Ovary (tissue), 9 donors: ENCODE measurements around the gene CRKL. TPM values are rescaled to one million over a fixed set of nuclear protein-coding genes. Genes with fewer than 3 reads are reported as not detected.

Source experiments
- DNase-seq, 5 donors: peaks; one replicate each; pipeline ENCODE4 v3.0.0-alpha.2; 2019 to 2020
- H3K27ac ChIP-seq, 2 donors: fragments of 200-600 bp; one replicate each; pipeline versions ENCODE4 v1.5.1 to v1.8.0; 2019 to 2022
- H3K27me3 ChIP-seq: fragments of 200-600 bp; one replicate; pipeline ENCODE4 v1.8.0; 2022
- H3K36me3 ChIP-seq: fragments of 200-600 bp; sonication (generic); one replicate; pipeline ENCODE4 v1.5.1; 2019
- H3K4me1 ChIP-seq: one replicate; pipeline ENCODE4 v1.8.1; 2013; ENCODE audit warnings: mild to moderate bottlenecking, moderate library complexity; ENCODE audit not compliant: insufficient read depth
- H3K4me3 ChIP-seq: fragments of 200-600 bp; sonication (generic); one replicate; pipeline ENCODE4 v1.5.1; 2017
- H3K9me3 ChIP-seq, 2 donors: fragments of 200-600 bp in 1 of 2; sonication (generic) in 1 of 2; one replicate each; pipeline versions ENCODE4 v1.5.1 to v1.8.1; 2013 to 2019; ENCODE audit warnings: mild to moderate bottlenecking in 1 of 2, moderate library complexity in 1 of 2
- CTCF ChIP-seq, 3 donors: fragments of 450-650 bp in 2 of 3; fragments of 200-600 bp in 1 of 3; IDR thresholded peaks; one replicate each; pipeline versions ENCODE4 v1.5.1 to v1.8.0; 2016 to 2022; ENCODE audit warnings: antibody characterized with exemption in 3 of 3, mild to moderate bottlenecking in 1 of 3
- EP300 ChIP-seq: sonication (generic); formaldehyde crosslinking; IDR thresholded peaks from one replicate; pipeline ENCODE4 v1.6.1; 2017; ENCODE audit warnings: antibody characterized with exemption
- POLR2A ChIP-seq: fragments of 450-650 bp; IDR thresholded peaks from one replicate; pipeline ENCODE4 v1.6.1; 2017; ENCODE audit warnings: antibody characterized with exemption, mild to moderate bottlenecking, moderate library complexity
- WGBS, 3 donors: extraction: QIAGEN DNeasy Blood & Tissue Kit in 1 of 3; methylation state at CpG; one replicate each; pipeline versions ENCODE4 v1.1.5 to v1.1.7; 2013 to 2017; 5-methylcytosine and 5-hydroxymethylcytosine counted together
- intact Hi-C, 4 donors: fragments of 100-400 bp; cut with DNase I; formaldehyde crosslinking; loops; one replicate each; pipeline versions ENCODE4 v1.11.0 to v1.15.1; 2022 to 2023
- polyA plus RNA-seq, 2 donors: library from polyadenylated mRNA; stranded (reverse); fragments of 200-250 nt in 1 of 2; fragments of 350-450 nt in 1 of 2; fragmentation: Illumina TruSeq in 1 of 2; extraction: RNeasy Lipid Tissue Mini Kit (QIAGEN cat#74804) in 1 of 2; gene quantifications; one replicate each; pipeline ENCODE4 v1.2.3, GENCODE V29; 2013 to 2014
- total RNA-seq, 7 donors: library from RNA; depleted of rRNA in 2 of 7; stranded (reverse); fragments of >200 nt in 2 of 7; fragmentation: NEBNext Ultra II Directional in 3 of 7; extraction: Animal tissue kit (Norgen Biotek cat#: 25700) in 3 of 7; gene quantifications; one replicate each; pipeline versions ENCODE4 v1.1.0 to v1.2.4, GENCODE V29; 2016 to 2023
- donor health status: DM: no; HTN: no; CAD: no; lungs with moderate emphysema.
- donor health status: DM: no; HTN: no; CAD: no.
- donor health status: Bipolar disorder and iron deficiency.
- donor health status: DM: yes; HTN: yes; CAD: no.
- donor health status: DM: no; HTN: no; CAD: no.
- donor health status: DM: yes; HTN: yes; CAD: no.

The CRKL gene
- total and polyA plus RNA-seq, 9 donors, result 22.7 to 71.5 (median 51.5) TPM

- WGBS, 3 donors, result 84 to 89% (median 86%) methylated on average over 14 of the region's 14 CpGs
- intact Hi-C loops, result no loop called here
- no peaks in the 10 kb centered on the region for H3K36me3 ChIP-seq
- DNase-seq, result no peak
- H3K27me3 ChIP-seq, result no peaks in the 10 kb centered on the region
- H3K4me1 ChIP-seq, result peaks cover 19% of the 10 kb centered on the region
- no peak overlapping the region for H3K4me3 ChIP-seq
- H3K9me3 ChIP-seq, result no peaks in the 10 kb centered on the region
- no peak overlapping the region for H3K27ac ChIP-seq
- no peak for TF ChIP-seq EP300
- no peak for TF ChIP-seq POLR2A
- no peak for TF ChIP-seq CTCF (IDR thresholded peaks at IDR 0.05)
Observed at GRCh38 chr22:20987375-20987774, 70.2 kb downstream of the CRKL start.

DNA sequence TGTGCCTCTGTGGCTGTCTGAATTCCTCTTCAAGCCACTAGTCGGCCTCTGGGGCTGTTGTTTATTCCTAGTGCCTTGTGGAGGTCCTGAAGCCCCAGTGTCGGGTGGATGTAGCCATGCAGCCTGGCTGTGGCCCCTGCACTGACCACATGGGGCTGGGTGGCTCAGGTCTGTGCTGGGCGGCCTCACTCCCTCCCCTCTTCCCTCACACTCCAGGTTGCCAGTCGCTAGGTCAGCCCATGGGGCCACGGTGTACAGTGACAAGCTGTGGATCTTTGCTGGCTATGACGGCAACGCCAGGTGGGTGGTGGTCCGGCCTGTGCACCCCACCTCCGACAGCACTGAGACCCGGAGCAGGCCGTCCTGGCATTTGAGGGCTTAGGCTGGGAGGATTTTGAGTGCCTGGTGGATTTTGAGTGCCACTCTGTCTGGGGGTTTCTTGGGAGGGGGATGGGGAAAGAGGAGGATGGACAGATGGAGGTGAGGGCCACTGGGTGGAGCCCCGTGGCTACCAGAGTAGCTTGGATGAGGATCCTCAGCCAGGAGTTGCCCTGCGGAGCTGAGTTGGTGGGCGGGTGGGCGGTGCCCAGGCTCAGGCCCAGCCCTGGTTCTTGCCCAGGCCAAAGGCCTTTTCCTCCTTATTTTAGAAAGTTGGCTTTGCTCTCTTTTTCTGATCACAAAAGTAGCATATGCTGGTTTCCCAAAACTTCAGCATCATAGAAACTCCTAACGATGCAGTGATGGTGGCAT is 71.5 kb downstream of the CRKL start:
- H3K36me3 ChIP-seq, result no peaks in the 10 kb centered on the region
- intact Hi-C loops, result no loop called here
- no peak for DNase-seq
- WGBS, 3 donors, result 87 to 90% (median 88%) methylated on average over 16 of the region's 16 CpGs
- no peak overlapping the region for H3K4me3 ChIP-seq
- no peaks in the 10 kb centered on the region for H3K27me3 ChIP-seq
- peaks cover 12% of the 10 kb centered on the region for H3K4me1 ChIP-seq
- H3K9me3 ChIP-seq, result no peaks in the 10 kb centered on the region
- H3K27ac ChIP-seq, result no peak overlapping the region
- no peak for TF ChIP-seq EP300

DNA sequence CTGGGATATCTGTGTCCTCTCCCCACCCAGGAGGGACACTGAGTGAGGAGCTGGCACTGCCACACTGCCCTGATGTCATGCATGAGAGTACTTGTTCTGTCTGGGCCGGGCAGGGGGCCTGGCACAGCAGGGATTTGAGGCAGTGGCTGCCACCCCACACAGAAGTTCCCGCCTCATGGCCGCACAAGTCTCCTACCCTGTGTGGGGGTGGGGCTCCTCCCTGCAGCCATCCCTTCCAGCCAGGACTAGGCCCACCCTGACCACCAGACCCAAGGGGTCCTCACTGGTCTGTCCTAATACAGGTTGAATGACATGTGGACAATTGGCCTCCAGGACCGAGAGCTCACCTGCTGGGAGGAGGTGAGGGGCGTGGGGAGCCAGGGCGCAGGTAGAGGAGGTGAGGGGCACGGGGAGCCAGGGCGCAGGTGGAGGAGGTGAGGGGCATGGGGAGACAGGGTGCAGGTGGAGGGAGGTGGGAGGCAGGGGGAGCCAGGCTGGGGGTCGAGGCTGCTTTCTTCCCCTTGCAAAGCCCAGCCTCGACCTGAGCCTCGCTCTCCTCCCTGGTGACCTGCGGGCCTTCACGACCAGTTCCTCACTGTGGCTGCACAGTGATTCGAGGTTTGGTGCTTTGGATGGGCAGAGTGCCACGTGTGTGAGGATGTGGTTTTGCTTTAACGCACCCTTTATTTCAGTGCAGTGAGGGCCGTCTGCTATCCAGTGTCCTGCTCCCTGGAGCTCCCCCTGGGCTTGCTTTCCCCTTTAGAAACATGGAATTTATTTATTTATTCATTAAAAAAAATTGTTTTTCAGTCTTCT is 72.3 kb downstream of the CRKL start:
- Histone ChIP-seq H3K4me3 (no peak overlapping the region), H3K36me3 (no peaks in the 10 kb centered on the region), H3K9me3 (no peaks in the 10 kb centered on the region), H3K4me1 (peaks cover 12% of the 10 kb centered on the region), H3K27me3 (no peaks in the 10 kb centered on the region), H3K27ac (peak overlapping the region in 1 of 2 donors; percentile 62)
- TF ChIP-seq EP300 (no peak), POLR2A (no peak), CTCF (IDR thresholded peaks at IDR 0.05) (no peak)
- DNase-seq, result peak in 1 of 5 donors; percentile 60
- 42 to 48% (median 42%) methylated on average over 17 of the region's 17 CpGs for WGBS, 3 donors
- intact Hi-C loops, result no loop called here

DNA sequence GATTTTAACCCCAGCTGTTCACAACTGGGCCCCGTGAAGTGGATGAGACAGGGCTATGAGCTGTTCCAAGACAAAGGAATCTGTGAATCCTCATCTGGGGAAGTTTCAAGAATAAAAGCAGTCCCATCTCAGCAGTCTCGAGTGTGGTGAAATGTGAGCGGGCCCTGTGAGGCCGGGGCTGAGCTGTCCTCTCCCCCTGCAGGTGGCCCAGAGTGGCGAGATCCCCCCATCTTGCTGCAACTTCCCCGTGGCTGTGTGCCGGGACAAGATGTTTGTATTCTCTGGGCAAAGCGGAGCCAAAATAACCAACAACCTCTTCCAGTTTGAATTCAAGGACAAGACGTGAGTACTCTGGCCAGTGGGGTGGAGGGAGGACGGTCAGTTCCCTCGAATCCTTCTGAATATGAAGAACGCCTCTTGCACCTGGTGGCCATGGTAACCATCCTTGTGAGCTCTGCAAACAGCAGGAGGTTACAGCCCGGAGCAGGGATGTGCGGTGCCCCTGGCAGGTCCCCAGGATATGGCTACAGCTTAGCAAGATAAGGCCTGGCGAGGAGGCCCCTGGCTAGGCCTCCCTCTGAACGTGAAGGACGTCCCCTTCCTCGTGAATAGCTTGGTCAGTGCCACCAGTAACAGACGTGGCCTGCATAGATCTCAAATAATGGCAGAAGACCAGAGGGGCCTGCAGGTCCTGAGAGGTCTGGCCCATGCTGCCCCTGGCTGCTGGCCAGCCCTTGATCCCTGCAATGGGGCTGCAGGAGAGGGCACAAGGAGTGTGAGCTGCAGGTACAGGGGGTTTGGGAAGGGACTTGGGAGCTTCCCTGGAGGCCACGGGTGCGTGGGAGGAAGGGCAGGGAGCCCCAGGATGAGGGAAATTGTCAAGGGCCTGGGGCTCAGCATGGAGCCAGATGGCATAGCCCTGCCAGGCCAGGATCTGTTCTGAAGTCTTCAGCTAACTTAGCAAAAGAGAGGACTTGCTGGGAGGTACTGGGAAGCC is 73.3 kb downstream of the CRKL start:
- no peaks in the 10 kb centered on the region for H3K27me3 ChIP-seq
- no peaks in the 10 kb centered on the region for H3K36me3 ChIP-seq
- TF ChIP-seq CTCF (IDR thresholded peaks at IDR 0.05) (no peak), EP300 (no peak), POLR2A (no peak)
- no peak overlapping the region for H3K4me3 ChIP-seq
- H3K9me3 ChIP-seq, result no peaks in the 10 kb centered on the region
- WGBS, 3 donors, result 21 to 65% (median 39%) methylated on average over 19 to 21 of the region's 21 CpGs
- DNase-seq, result peak in 1 of 5 donors; percentile 57
- peak overlapping the region in 1 of 2 donors; percentile 62 for H3K27ac ChIP-seq
- intact Hi-C loops, result no loop called here
- H3K4me1 ChIP-seq, result peaks cover 12% of the 10 kb centered on the region
